WERI-Rb-1 (cell line): ENCODE measurements around the gene SNTA1.

Experiments
- DNase-seq: peaks from one replicate; pipeline ENCODE4 v3.0.0-alpha.2; 2020
- H3K27ac ChIP-seq: fragments of 250-450 bp; sonication (Bioruptor Pico); 2 replicates; pipeline ENCODE4 v1.5.1; 2020; ENCODE audit warnings: mild to moderate bottlenecking, moderate library complexity
- H3K27me3 ChIP-seq: fragments of 250-450 bp; sonication (Bioruptor Pico); 2 replicates; pipeline ENCODE4 v1.5.1; 2021; ENCODE audit warnings: mild to moderate bottlenecking, low read depth, moderate library complexity; ENCODE audit not compliant: insufficient read depth, severe bottlenecking
- H3K36me3 ChIP-seq: fragments of 250-450 bp; sonication (Bioruptor Pico); 2 replicates; pipeline ENCODE4 v1.5.1; 2020; ENCODE audit warnings: mild to moderate bottlenecking, moderate library complexity
- H3K4me3 ChIP-seq: 2 replicates; pipeline ENCODE4 v1.5.1; 2011; ENCODE audit warnings: low read depth, mild to moderate bottlenecking, control low read depth, low read length
- H3K9me3 ChIP-seq: fragments of 250-450 bp; sonication (Bioruptor Pico); 2 replicates; pipeline ENCODE4 v1.5.1; 2021; ENCODE audit warnings: mild to moderate bottlenecking, moderate library complexity; ENCODE audit not compliant: severe bottlenecking
- CTCF ChIP-seq: IDR thresholded peaks from 2 replicates; pipeline ENCODE4 v1.5.1; 2011; ENCODE audit warnings: low read depth, mild to moderate bottlenecking, control low read depth, inconsistent platforms, low read length

Gene SNTA1

GRCh38 chr20:33423141-33423834 is 20.3 kb downstream of the SNTA1 start:
- H3K36me3 ChIP-seq: no peaks in the 10 kb centered on the region
- no peak overlapping the region for H3K27ac ChIP-seq
- no peaks in the 10 kb centered on the region for H3K9me3 ChIP-seq
- H3K27me3 ChIP-seq: no peaks in the 10 kb centered on the region
- H3K4me3 ChIP-seq: no peak overlapping the region
- no peak for DNase-seq
- TF ChIP-seq CTCF: no peak

- Histone ChIP-seq H3K27ac (no peak overlapping the region), H3K27me3 (no peaks in the 10 kb centered on the region), H3K36me3 (no peaks in the 10 kb centered on the region), H3K9me3 (no peaks in the 10 kb centered on the region), H3K4me3 (no peak overlapping the region)
- DNase-seq: no peak
- TF ChIP-seq CTCF: no peak
Measured at GRCh38 chr20:33419140-33419974, 24.2 kb downstream of the SNTA1 start.

GRCh38 chr20:33418033-33418432 is 25.5 kb downstream of the SNTA1 start:
- Histone ChIP-seq H3K27ac (no peak overlapping the region), H3K9me3 (no peaks in the 10 kb centered on the region), H3K27me3 (no peaks in the 10 kb centered on the region), H3K36me3 (no peaks in the 10 kb centered on the region), H3K4me3 (no peak overlapping the region)
- TF ChIP-seq CTCF: no peak
- DNase-seq: no peak

DNA sequence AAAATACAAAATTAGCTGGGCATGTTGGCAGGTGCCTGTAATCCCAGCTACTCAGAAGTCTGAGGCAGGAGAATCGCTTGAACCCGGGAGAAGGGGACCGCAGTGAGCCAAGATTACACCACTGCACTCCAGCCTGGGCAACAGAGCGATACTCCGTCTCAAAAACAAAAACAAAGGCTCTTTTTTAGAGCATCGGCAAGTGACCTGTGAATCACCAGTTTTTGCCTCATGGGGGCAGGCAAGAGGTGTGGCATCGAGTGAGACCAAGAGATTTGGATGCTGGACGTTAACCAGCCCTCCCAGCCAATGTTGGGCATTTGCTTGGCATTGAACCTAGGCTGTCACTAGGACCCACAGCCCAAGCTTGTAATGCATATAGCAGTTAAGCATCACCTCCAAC is 27.6 kb downstream of the SNTA1 start:
- DNase-seq: peak; percentile 52
- peaks cover 8% of the 10 kb centered on the region for H3K36me3 ChIP-seq
- H3K27me3 ChIP-seq: no peaks in the 10 kb centered on the region

GRCh38 chr20:33412484-33412838 is 31.1 kb downstream of the SNTA1 start:
- no peak for TF ChIP-seq CTCF
- no peak overlapping the region for H3K4me3 ChIP-seq
- no peaks in the 10 kb centered on the region for H3K27me3 ChIP-seq
- H3K9me3 ChIP-seq: no peaks in the 10 kb centered on the region
- no peak overlapping the region for H3K27ac ChIP-seq
- peaks cover 11% of the 10 kb centered on the region for H3K36me3 ChIP-seq
- no peak for DNase-seq

More for the DNA sequence above, 27.6 kb downstream of the SNTA1 start:
- Histone ChIP-seq H3K4me3 (no peak overlapping the region), H3K27ac (no peak overlapping the region), H3K9me3 (no peaks in the 10 kb centered on the region)
- peak; percentile 81 for TF ChIP-seq CTCF
